Measurements from ENCODE around the gene NAPEPLD.
"Not testable (repeated sequence)": the region's sequence is repeated elsewhere in the genome, so short reads cannot be mapped to it uniquely, and the experiment has no call there.

Gene NAPEPLD

DNA sequence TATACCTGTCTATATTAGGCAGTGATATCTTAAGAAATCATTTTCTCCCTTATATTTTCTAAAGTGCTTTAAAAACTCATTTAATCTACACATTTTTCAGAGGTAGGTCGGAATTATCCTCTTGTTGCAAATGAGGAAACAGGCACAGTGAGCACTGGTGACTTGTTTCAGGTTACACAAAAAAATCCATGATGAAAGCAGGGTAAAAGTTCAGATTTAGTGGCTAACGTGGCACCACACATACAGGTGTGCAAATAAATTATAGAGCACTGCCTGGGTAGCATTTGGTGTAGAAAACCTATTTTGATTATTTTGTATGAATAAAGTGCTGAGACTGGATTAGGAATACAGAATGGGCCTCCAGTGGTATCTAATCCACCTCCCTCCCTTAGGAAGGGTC, 47.4 kb downstream of the NAPEPLD start:
- H3K27me3 ChIP-seq (ENCODE audit: control insufficient read depth in 1 of 2, insufficient read depth in 2 of 2, low read length in 2 of 2): no peaks in the 10 kb centered on the region
- H3K27ac ChIP-seq (ENCODE audit: low read length): no peak overlapping the region
- peaks cover 6% of the 10 kb centered on the region for H3K4me1 ChIP-seq (ENCODE audit: control insufficient read depth, insufficient read depth, low read length)
- peaks cover 8 to 10% of the 10 kb centered on the region in 2 donors for H3K36me3 ChIP-seq (ENCODE audit: control insufficient read depth in 2 of 2, insufficient read depth in 2 of 2, low read length in 2 of 2)
- no peak overlapping the region for H3K9ac ChIP-seq (ENCODE audit: low read length in 2 of 2)
- no peaks in the 10 kb centered on the region for H3K9me3 ChIP-seq (ENCODE audit: control insufficient read depth in 2 of 2, low read length in 2 of 2)
- no peak overlapping the region for H3K4me3 ChIP-seq (ENCODE audit: low read length in 2 of 2)

DNA sequence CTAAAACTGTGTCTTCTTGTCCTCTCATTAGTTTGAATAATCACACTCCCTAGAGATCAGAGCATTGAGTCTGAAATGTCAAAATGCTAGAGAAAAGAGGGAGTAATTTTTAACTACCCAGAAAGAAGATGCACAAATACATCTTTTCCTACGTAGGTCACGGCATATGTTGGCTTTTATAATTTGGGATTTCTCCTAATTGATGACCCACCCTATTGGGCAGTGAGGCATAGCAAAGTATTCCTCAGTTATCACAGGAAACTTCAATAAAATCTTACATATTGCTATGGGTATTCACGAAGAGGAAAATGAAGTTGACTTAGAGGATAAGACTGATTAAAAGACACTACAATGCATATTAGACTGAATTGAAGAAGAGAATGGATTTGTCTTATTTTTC, 48.6 kb downstream of the NAPEPLD start:
- peaks cover 9 to 10% of the 10 kb centered on the region in 2 donors for H3K36me3 ChIP-seq (ENCODE audit: control insufficient read depth in 2 of 2, insufficient read depth in 2 of 2, low read length in 2 of 2)
- H3K27me3 ChIP-seq (ENCODE audit: control insufficient read depth in 1 of 2, insufficient read depth in 2 of 2, low read length in 2 of 2): no peaks in the 10 kb centered on the region
- no peaks in the 10 kb centered on the region for H3K9me3 ChIP-seq (ENCODE audit: control insufficient read depth in 2 of 2, low read length in 2 of 2)
- no peak overlapping the region for H3K4me3 ChIP-seq (ENCODE audit: low read length in 2 of 2)
- no peaks in the 10 kb centered on the region for H3K4me1 ChIP-seq (ENCODE audit: control insufficient read depth, insufficient read depth, low read length)
- no peak overlapping the region for H3K27ac ChIP-seq (ENCODE audit: low read length)
- H3K9ac ChIP-seq (ENCODE audit: low read length in 2 of 2): no peak overlapping the region

DNA sequence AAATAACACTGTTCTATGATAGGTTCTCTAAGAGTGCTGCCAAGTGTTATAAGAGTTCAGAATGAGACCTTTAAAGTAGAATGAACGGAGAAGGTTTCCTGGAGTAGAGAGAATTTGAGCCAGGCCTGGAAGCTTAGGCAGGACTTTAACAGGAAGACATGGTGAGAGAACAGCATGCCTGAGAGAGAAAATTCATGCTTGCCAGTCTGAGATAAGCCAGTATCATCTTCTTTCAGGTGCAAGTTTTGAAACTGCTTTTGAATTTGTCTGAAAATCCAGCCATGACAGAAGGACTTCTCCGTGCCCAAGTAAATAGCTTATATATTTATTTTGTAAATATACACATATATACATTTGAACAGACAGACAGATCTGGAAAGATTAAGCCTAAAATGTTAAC, 51.9 kb downstream of the NAPEPLD start:
- Histone ChIP-seq H3K36me3 (ENCODE audit: control insufficient read depth in 2 of 2, insufficient read depth in 2 of 2, low read length in 2 of 2) (peaks cover 18 to 20% of the 10 kb centered on the region in 2 donors), H3K27ac (ENCODE audit: low read length) (no peak overlapping the region), H3K27me3 (ENCODE audit: control insufficient read depth in 1 of 2, insufficient read depth in 2 of 2, low read length in 2 of 2) (no peaks in the 10 kb centered on the region), H3K4me1 (ENCODE audit: control insufficient read depth, insufficient read depth, low read length) (no peaks in the 10 kb centered on the region), H3K9me3 (ENCODE audit: control insufficient read depth in 2 of 2, low read length in 2 of 2) (no peaks in the 10 kb centered on the region), H3K4me3 (ENCODE audit: low read length in 2 of 2) (no peak overlapping the region), H3K9ac (ENCODE audit: low read length in 2 of 2) (no peak overlapping the region)

DNA sequence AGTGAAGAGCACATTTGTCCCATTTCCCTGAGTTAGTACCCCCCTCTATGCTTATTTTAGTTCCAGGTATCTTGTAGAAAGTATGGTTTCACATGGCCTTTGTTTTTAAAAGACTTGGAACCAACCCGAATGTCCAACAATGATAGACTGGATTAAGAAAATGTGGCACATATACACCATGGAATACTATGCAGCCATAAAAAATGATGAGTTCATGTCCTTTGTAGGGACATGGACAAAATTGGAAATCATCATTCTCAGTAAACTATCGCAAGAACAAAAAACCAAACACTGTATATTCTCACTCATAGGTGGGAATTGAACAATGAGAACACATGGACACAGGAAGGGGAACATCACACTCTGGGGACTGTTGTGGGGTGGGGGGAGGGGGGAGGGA, 53.3 kb downstream of the NAPEPLD start:
- not testable (repeated sequence) for H3K9ac ChIP-seq (ENCODE audit: low read length in 2 of 2); H3K4me1 ChIP-seq (ENCODE audit: control insufficient read depth, insufficient read depth, low read length)
- peaks cover 18 to 20% of the 10 kb centered on the region in 2 donors for H3K36me3 ChIP-seq (ENCODE audit: control insufficient read depth in 2 of 2, insufficient read depth in 2 of 2, low read length in 2 of 2)

DNA sequence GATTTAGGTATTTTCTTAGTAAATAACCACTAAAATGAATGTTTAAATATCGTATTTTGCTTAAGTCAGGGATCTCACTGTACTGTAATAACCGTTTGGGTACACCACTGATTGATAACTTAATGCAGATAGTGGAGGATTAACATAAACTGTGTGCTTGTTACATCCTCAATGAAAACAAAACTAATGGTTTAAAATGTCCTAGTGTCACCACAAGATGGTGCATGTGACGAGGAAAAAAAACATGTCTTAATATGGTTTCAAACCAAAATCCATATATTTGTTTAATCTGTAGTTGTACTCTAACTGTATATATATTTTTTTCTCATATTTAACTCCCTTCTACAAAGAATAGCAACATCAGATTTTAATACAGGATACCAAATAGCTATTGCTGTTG, 54.8 kb downstream of the NAPEPLD start:
- no peaks in the 10 kb centered on the region for H3K9me3 ChIP-seq (ENCODE audit: control insufficient read depth in 2 of 2, low read length in 2 of 2)

More for the DNA sequence above, 53.3 kb downstream of the NAPEPLD start:
- H3K27me3 ChIP-seq (ENCODE audit: control insufficient read depth in 1 of 2, insufficient read depth in 2 of 2, low read length in 2 of 2); H3K27ac ChIP-seq (ENCODE audit: low read length); H3K4me3 ChIP-seq (ENCODE audit: low read length in 2 of 2); H3K9me3 ChIP-seq (ENCODE audit: control insufficient read depth in 2 of 2, low read length in 2 of 2): not testable (repeated sequence)

DNA sequence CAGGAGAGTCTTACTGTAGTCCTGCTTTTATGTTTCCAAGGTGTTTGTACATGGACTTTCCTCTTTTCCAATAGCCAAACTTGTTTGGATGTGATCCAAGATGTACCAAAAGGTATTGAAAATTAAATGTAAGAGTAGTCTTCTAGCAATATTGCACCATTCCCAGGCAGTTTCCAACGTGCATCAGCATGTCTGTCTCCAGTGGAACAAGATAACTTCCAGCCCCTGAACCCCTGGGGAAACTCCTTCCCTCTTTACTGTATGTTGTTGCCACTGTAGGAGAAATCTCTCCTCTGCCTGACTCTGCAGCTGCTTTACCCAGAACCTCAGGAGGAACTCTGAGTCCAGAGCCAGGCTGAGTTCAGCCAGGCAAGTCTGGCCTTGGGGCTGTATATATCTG, 55.5 kb downstream of the NAPEPLD start:
- H3K27me3 ChIP-seq (ENCODE audit: control insufficient read depth in 1 of 2, insufficient read depth in 2 of 2, low read length in 2 of 2): no peaks in the 10 kb centered on the region
- no peaks in the 10 kb centered on the region for H3K9me3 ChIP-seq (ENCODE audit: control insufficient read depth in 2 of 2, low read length in 2 of 2)
- H3K4me1 ChIP-seq (ENCODE audit: control insufficient read depth, insufficient read depth, low read length): no peaks in the 10 kb centered on the region
- peaks cover 22 to 23% of the 10 kb centered on the region in 2 donors for H3K36me3 ChIP-seq (ENCODE audit: control insufficient read depth in 2 of 2, insufficient read depth in 2 of 2, low read length in 2 of 2)
- H3K27ac ChIP-seq (ENCODE audit: low read length): no peak overlapping the region
- no peak overlapping the region for H3K9ac ChIP-seq (ENCODE audit: low read length in 2 of 2)
- no peak overlapping the region for H3K4me3 ChIP-seq (ENCODE audit: low read length in 2 of 2)

More for the DNA sequence above, 54.8 kb downstream of the NAPEPLD start:
- Histone ChIP-seq H3K9ac (ENCODE audit: low read length in 2 of 2) (no peak overlapping the region), H3K27ac (ENCODE audit: low read length) (no peak overlapping the region), H3K27me3 (ENCODE audit: control insufficient read depth in 1 of 2, insufficient read depth in 2 of 2, low read length in 2 of 2) (no peaks in the 10 kb centered on the region), H3K36me3 (ENCODE audit: control insufficient read depth in 2 of 2, insufficient read depth in 2 of 2, low read length in 2 of 2) (peaks cover 19 to 20% of the 10 kb centered on the region in 2 donors), H3K4me3 (ENCODE audit: low read length in 2 of 2) (no peak overlapping the region), H3K4me1 (ENCODE audit: control insufficient read depth, insufficient read depth, low read length) (no peaks in the 10 kb centered on the region)

DNA sequence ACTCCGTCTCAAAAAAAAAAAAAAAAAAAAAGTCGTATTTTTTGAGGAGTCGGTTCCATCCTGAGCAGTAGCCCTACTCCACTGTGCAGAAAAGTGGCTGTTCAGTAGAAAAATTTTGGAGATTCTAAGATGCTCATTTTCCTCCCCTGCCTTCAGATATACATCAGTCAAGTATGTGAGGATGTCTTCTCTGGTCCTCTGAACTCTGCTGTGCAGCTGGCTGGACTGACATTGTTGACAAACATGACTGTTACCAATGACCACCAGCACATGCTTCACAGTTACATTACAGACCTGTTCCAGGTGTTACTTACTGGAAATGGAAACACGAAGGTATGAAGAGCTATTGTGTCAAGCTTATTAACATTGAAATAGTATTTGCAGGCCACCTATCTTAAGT, 56.6 kb downstream of the NAPEPLD start:
- not testable (repeated sequence) for H3K27me3 ChIP-seq (ENCODE audit: control insufficient read depth in 1 of 2, insufficient read depth in 2 of 2, low read length in 2 of 2); H3K9me3 ChIP-seq (ENCODE audit: control insufficient read depth in 2 of 2, low read length in 2 of 2); H3K4me3 ChIP-seq (ENCODE audit: low read length in 2 of 2); H3K4me1 ChIP-seq (ENCODE audit: control insufficient read depth, insufficient read depth, low read length); H3K9ac ChIP-seq (ENCODE audit: low read length in 2 of 2); H3K27ac ChIP-seq (ENCODE audit: low read length)
- peaks cover 18 to 20% of the 10 kb centered on the region in 2 donors for H3K36me3 ChIP-seq (ENCODE audit: control insufficient read depth in 2 of 2, insufficient read depth in 2 of 2, low read length in 2 of 2)

DNA sequence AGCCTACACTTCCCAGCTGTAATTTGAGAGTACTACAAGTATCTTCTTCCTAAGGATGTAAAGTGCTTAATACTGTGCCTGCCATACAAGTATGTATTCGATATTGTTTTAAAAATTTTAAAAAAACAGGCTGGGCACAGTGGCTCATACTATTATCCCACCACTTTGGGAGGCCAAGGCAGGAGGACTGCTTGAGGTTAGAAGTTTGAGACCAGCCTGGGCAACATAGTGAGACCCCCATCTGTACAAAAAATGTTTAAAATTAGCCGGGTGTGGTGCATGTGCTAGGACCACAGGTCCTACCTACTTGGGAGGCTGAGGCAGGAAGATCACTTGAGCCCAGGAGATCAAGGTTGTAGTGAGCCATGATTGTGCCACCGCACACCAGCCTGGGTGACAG, 65.7 kb downstream of the NAPEPLD start:
- no peak overlapping the region for H3K9ac ChIP-seq (ENCODE audit: low read length in 2 of 2)
- peaks cover 10 to 11% of the 10 kb centered on the region in 2 donors for H3K36me3 ChIP-seq (ENCODE audit: control insufficient read depth in 2 of 2, insufficient read depth in 2 of 2, low read length in 2 of 2)
- no peak overlapping the region for H3K27ac ChIP-seq (ENCODE audit: low read length)
- H3K4me3 ChIP-seq (ENCODE audit: low read length in 2 of 2): no peak overlapping the region
- H3K9me3 ChIP-seq (ENCODE audit: control insufficient read depth in 2 of 2, low read length in 2 of 2): no peaks in the 10 kb centered on the region
- no peaks in the 10 kb centered on the region for H3K4me1 ChIP-seq (ENCODE audit: control insufficient read depth, insufficient read depth, low read length)
- H3K27me3 ChIP-seq (ENCODE audit: control insufficient read depth in 1 of 2, insufficient read depth in 2 of 2, low read length in 2 of 2): no peaks in the 10 kb centered on the region

DNA sequence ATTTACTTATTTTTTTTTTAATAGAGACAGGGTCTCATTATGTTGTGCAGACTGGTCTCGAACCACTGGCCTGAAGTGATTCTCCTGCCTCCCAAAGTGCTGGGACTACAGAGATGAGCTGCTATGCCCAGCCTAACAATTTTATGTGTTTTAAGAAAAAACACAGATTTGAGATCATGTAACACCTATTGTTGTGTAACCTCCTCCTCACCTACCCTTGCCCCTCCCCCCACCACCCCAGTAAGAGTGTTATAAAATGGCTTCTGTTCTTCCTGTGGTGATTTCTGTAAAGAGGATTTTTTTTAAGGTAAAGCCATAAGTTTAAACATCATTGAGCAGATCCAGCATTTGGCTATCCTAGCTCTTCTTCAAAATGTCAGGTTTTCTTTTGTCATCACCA, 66.4 kb downstream of the NAPEPLD start:
- no peak overlapping the region for H3K9ac ChIP-seq (ENCODE audit: low read length in 2 of 2)
- no peaks in the 10 kb centered on the region for H3K9me3 ChIP-seq (ENCODE audit: control insufficient read depth in 2 of 2, low read length in 2 of 2)
- H3K4me3 ChIP-seq (ENCODE audit: low read length in 2 of 2): no peak overlapping the region
- H3K27ac ChIP-seq (ENCODE audit: low read length): no peak overlapping the region
- H3K36me3 ChIP-seq (ENCODE audit: control insufficient read depth in 2 of 2, insufficient read depth in 2 of 2, low read length in 2 of 2): peaks cover 10 to 11% of the 10 kb centered on the region in 2 donors
- H3K4me1 ChIP-seq (ENCODE audit: control insufficient read depth, insufficient read depth, low read length): no peaks in the 10 kb centered on the region
- H3K27me3 ChIP-seq (ENCODE audit: control insufficient read depth in 1 of 2, insufficient read depth in 2 of 2, low read length in 2 of 2): no peaks in the 10 kb centered on the region

DNA sequence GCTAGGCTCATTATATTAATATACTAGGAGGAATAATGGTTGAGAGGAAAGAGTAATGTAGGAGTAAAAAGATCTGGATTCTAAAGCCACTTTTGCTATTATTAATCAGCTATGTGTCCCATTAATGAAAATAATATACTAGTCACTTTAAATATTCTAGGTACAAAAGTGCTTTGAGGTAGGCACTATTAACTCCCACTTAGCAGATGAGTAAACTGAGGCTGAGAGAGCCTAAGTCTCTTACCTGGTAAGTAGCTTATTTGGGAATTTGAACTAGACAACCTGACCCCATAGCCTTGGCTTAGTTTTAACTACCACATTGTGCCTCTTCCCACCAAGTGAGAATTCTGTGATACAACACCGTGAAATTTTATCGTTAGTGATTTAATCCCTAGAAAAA, 68.0 kb downstream of the NAPEPLD start:
- Histone ChIP-seq H3K4me1 (ENCODE audit: control insufficient read depth, insufficient read depth, low read length) (peaks cover 5% of the 10 kb centered on the region), H3K9me3 (ENCODE audit: control insufficient read depth in 2 of 2, low read length in 2 of 2) (no peaks in the 10 kb centered on the region), H3K27me3 (ENCODE audit: control insufficient read depth in 1 of 2, insufficient read depth in 2 of 2, low read length in 2 of 2) (no peaks in the 10 kb centered on the region), H3K4me3 (ENCODE audit: low read length in 2 of 2) (no peak overlapping the region), H3K9ac (ENCODE audit: low read length in 2 of 2) (no peak overlapping the region), H3K27ac (ENCODE audit: low read length) (no peak overlapping the region), H3K36me3 (ENCODE audit: control insufficient read depth in 2 of 2, insufficient read depth in 2 of 2, low read length in 2 of 2) (peaks cover 4 to 6% of the 10 kb centered on the region in 2 donors)

DNA sequence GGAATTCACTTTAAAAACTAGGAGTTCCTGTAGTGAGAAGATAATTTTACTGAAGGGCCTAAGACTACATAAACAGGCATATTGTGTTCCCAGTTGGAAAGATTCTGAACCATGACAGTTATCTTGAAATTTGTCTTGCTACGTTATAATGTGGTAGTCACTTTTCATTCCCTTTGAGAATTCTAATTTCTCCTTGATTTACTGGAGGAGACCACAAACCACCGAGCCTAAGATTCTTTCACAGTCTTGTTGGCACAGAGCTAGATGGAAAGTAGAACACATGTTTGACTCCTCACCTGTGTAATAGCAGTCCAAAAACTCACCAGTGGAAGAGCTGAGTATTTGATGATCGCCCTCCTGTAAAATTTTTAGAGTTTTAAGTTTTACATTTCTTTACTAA, 69.1 kb downstream of the NAPEPLD start:
- peaks cover 8% of the 10 kb centered on the region for H3K4me1 ChIP-seq (ENCODE audit: control insufficient read depth, insufficient read depth, low read length)
- H3K36me3 ChIP-seq (ENCODE audit: control insufficient read depth in 2 of 2, insufficient read depth in 2 of 2, low read length in 2 of 2): peaks cover 4 to 5% of the 10 kb centered on the region in 2 donors
- no peak overlapping the region for H3K9ac ChIP-seq (ENCODE audit: low read length in 2 of 2)
- no peak overlapping the region for H3K4me3 ChIP-seq (ENCODE audit: low read length in 2 of 2)
- H3K27me3 ChIP-seq (ENCODE audit: control insufficient read depth in 1 of 2, insufficient read depth in 2 of 2, low read length in 2 of 2): no peaks in the 10 kb centered on the region
- H3K27ac ChIP-seq (ENCODE audit: low read length): no peak overlapping the region
- H3K9me3 ChIP-seq (ENCODE audit: control insufficient read depth in 2 of 2, low read length in 2 of 2): no peaks in the 10 kb centered on the region

All from stomach smooth muscle (tissue), 2 donors.